HEK293 (cell line): ENCODE measurements around the gene PDE4DIP.
"Not testable (repeated sequence)": the region's sequence is repeated elsewhere in the genome, so short reads cannot be mapped to it uniquely, and the experiment has no call there.

ENCODE experiments used
- REST ChIP-seq: fragments of 450-650 bp; formaldehyde crosslinking; IDR thresholded peaks from 2 replicates; pipeline ENCODE4 v1.5.1; 2016; ENCODE audit warnings: missing biosample characterization, missing genetic modification characterization
- TCF7L2 ChIP-seq: IDR thresholded peaks from 2 replicates; pipeline ENCODE4 v1.6.1; 2011; ENCODE audit warnings: low read depth, mild to moderate bottlenecking, inconsistent platforms, low read length, moderate library complexity, borderline replicate concordance
- YY1 ChIP-seq: fragments of 450-650 bp; formaldehyde crosslinking; IDR thresholded peaks from 2 replicates; pipeline ENCODE4 v1.5.1; 2018; ENCODE audit warnings: missing biosample characterization, missing genetic modification characterization
- ZBTB7A ChIP-seq: fragments of 450-650 bp; formaldehyde crosslinking; IDR thresholded peaks from 2 replicates; pipeline ENCODE4 v1.5.1; 2016; ENCODE audit warnings: low read depth, missing biosample characterization, missing genetic modification characterization
- ZNF529 ChIP-seq: fragments of 450-650 bp; formaldehyde crosslinking; IDR thresholded peaks from 2 replicates; pipeline ENCODE4 v1.5.1; 2017; ENCODE audit warnings: missing genetic modification characterization, missing biosample characterization; ENCODE audit not compliant: insufficient replicate concordance
- TF ChIP-seq, protein P1 (sequence below): fragments of 450-650 bp; formaldehyde crosslinking; IDR thresholded peaks from 2 replicates; pipeline ENCODE4 v1.5.1; 2017; ENCODE audit warnings: missing biosample characterization, mild to moderate bottlenecking, missing genetic modification characterization, moderate library complexity
- TF ChIP-seq, protein P2 (sequence below): fragments of 450-650 bp; formaldehyde crosslinking; IDR thresholded peaks from 2 replicates; pipeline ENCODE4 v1.5.1; 2016; ENCODE audit warnings: missing biosample characterization, missing genetic modification characterization

DNA sequence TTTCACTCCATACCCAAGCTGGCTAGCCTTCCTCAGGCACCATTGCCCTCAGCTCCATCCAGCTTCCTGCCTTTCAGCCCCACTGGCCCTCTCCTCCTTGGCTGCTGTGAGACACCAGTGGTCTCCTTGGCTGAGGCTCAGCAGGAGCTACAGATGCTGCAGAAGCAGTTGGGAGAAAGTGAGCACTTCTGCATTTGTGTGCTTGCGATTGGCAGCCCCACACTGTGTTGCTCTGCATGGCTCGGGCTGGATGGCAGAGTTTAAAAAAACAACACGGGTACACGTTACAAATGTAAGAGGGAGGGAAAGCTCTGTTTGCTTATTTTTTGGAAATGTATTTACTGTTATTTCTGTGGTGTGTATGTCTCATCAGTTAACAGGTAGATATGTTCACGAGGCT is 168.4 kb downstream of the PDE4DIP start:
- TF ChIP-seq ZNF529; REST (tag by site-specific recombination); YY1; TCF7L2; ZBTB7A: not testable (repeated sequence)
- TF ChIP-seq, protein P1, sequence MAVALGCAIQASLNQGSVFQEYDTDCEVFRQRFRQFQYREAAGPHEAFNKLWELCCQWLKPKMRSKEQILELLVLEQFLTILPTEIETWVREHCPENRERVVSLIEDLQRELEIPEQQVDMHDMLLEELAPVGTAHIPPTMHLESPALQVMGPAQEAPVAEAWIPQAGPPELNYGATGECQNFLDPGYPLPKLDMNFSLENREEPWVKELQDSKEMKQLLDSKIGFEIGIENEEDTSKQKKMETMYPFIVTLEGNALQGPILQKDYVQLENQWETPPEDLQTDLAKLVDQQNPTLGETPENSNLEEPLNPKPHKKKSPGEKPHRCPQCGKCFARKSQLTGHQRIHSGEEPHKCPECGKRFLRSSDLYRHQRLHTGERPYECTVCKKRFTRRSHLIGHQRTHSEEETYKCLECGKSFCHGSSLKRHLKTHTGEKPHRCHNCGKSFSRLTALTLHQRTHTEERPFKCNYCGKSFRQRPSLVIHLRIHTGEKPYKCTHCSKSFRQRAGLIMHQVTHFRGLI (tag by site-specific recombination) = not testable (repeated sequence)
- TF ChIP-seq, protein P2, sequence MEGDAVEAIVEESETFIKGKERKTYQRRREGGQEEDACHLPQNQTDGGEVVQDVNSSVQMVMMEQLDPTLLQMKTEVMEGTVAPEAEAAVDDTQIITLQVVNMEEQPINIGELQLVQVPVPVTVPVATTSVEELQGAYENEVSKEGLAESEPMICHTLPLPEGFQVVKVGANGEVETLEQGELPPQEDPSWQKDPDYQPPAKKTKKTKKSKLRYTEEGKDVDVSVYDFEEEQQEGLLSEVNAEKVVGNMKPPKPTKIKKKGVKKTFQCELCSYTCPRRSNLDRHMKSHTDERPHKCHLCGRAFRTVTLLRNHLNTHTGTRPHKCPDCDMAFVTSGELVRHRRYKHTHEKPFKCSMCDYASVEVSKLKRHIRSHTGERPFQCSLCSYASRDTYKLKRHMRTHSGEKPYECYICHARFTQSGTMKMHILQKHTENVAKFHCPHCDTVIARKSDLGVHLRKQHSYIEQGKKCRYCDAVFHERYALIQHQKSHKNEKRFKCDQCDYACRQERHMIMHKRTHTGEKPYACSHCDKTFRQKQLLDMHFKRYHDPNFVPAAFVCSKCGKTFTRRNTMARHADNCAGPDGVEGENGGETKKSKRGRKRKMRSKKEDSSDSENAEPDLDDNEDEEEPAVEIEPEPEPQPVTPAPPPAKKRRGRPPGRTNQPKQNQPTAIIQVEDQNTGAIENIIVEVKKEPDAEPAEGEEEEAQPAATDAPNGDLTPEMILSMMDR (tag by site-specific recombination) = not testable (repeated sequence)
